ENCODE measurements around the gene SLC6A18. TPM values are rescaled to one million over a fixed set of nuclear protein-coding genes. Genes with fewer than 3 reads are reported as not detected.

SLC6A18 gene
- total RNA-seq, 1 donor from 2014 or later = not detected

Other genes starting within 250 kb of the SLC6A18 start
- gene NKD2, start 216.6 kb upstream of the SLC6A18 start, total RNA-seq = 6.5 TPM
- gene SLC12A7, start 113.3 kb upstream of the SLC6A18 start, total RNA-seq = 101 TPM
- not detected for gene SLC6A19, start 23.8 kb upstream of the SLC6A18 start, total RNA-seq
- gene TERT, start 69.7 kb downstream of the SLC6A18 start, total RNA-seq = not detected
- 23.6 TPM for gene CLPTM1L, start 119.7 kb downstream of the SLC6A18 start, total RNA-seq
- not detected for gene SLC6A3, start 220.1 kb downstream of the SLC6A18 start, total RNA-seq